GM23338 (cell line): Measurements from ENCODE around the gene NDOR1.

Source experiments
- CREB1 ChIP-seq: fragments of 250-450 bp; sonication (Bioruptor Pico); IDR thresholded peaks from 2 replicates; pipeline ENCODE4 v1.5.0; 2020; ENCODE audit warnings: low read depth, mild to moderate bottlenecking, moderate library complexity
- EZH2 ChIP-seq: fragments of 200-600 bp; sonication (generic); IDR thresholded peaks from one replicate; pipeline ENCODE4 v1.8.0; 2017; ENCODE audit warnings: antibody characterized with exemption, mild to moderate bottlenecking, low read depth; ENCODE audit not compliant: unreplicated experiment
- EZH2phosphoT487 ChIP-seq: fragments of 200-600 bp; sonication (generic); IDR thresholded peaks from one replicate; pipeline ENCODE4 v1.8.1; 2018; ENCODE audit warnings: antibody characterized with exemption; ENCODE audit not compliant: unreplicated experiment
- JUNB ChIP-seq: IDR thresholded peaks from one replicate; pipeline ENCODE4 v1.6.1; 2016; ENCODE audit warnings: antibody characterized with exemption; ENCODE audit not compliant: unreplicated experiment
- POLR2AphosphoS5 ChIP-seq: IDR thresholded peaks from 2 replicates; pipeline ENCODE4 v1.6.1; 2016; ENCODE audit warnings: antibody characterized with exemption, low read depth
- STAT1 ChIP-seq: IDR thresholded peaks from one replicate; pipeline ENCODE4 v1.6.1; 2016; ENCODE audit warnings: antibody characterized with exemption; ENCODE audit not compliant: unreplicated experiment
- TF ChIP-seq, protein P1 (sequence below), 2 experiments: fragments of 200-600 bp in 1 of 2; sonication (generic) in 1 of 2; conservative IDR thresholded peaks; 2 replicates each; pipeline versions ENCODE4 v1.5.1 to v1.6.1; 2016 to 2017; ENCODE audit warnings: antibody characterized with exemption in 2 of 2, low read depth in 2 of 2, mild to moderate bottlenecking in 2 of 2, moderate library complexity in 1 of 2
- TF ChIP-seq, protein P2 (sequence below): IDR thresholded peaks from one replicate; pipeline ENCODE4 v1.6.1; 2018; ENCODE audit warnings: antibody characterized with exemption; ENCODE audit not compliant: unreplicated experiment

DNA sequence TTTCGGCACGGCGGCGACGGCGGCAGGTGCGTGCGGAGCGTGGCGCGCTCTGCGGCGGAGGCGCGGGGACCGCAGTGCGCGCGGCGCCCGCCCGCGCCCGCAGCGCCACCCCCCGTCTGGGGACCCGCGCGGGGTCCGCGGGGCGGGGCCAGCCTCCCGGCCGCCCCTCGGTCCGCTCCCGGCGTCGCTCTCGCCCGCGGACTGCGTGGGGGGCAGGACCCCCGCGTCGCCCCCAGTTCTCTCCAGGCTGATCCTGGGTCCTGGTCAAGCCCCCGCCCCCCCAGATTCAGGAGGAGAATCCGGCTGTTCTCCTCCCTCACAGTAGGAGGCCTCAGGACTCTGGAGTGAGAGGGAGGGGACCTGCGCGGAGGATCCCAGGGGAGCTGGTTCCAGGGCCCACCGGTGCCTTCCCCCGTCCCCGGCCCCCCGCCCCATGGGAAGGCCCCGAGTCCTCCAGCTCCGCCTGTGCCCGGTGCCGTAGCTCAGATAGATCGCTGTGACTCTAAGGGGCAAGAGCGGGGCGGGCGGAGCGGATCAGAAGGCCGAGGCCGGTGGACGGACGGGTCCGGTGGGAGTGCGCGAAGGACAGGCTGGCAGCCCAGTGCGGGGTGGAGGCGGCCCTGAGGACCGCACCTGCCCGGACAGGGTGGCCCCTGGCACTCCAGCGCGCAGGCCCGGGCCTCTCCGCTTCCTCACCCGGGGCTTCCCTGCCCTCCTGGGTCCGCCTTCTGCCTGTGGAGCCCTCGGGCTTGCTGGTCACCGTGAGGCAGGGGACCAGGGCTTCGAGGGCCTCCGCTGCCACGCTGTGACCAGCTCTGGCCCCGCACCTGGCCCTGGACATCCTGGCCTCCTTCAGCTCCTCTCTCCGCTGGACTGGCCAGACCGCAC lies 16.9 kb downstream of the NDOR1 start, which contains the start of gene RNF208:
- TF ChIP-seq, protein P1, sequence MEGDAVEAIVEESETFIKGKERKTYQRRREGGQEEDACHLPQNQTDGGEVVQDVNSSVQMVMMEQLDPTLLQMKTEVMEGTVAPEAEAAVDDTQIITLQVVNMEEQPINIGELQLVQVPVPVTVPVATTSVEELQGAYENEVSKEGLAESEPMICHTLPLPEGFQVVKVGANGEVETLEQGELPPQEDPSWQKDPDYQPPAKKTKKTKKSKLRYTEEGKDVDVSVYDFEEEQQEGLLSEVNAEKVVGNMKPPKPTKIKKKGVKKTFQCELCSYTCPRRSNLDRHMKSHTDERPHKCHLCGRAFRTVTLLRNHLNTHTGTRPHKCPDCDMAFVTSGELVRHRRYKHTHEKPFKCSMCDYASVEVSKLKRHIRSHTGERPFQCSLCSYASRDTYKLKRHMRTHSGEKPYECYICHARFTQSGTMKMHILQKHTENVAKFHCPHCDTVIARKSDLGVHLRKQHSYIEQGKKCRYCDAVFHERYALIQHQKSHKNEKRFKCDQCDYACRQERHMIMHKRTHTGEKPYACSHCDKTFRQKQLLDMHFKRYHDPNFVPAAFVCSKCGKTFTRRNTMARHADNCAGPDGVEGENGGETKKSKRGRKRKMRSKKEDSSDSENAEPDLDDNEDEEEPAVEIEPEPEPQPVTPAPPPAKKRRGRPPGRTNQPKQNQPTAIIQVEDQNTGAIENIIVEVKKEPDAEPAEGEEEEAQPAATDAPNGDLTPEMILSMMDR (conservative IDR thresholded peaks at IDR 0.05; ENCODE audit: low read depth in 2 of 2) = no peak
- TF ChIP-seq EZH2 (no peak), POLR2AphosphoS5 (no peak; the same call in 1 of the 2 replicates), EZH2phosphoT487 (no peak), CREB1 (no peak), JUNB (no peak), STAT1 (no peak)
- TF ChIP-seq, protein P2, sequence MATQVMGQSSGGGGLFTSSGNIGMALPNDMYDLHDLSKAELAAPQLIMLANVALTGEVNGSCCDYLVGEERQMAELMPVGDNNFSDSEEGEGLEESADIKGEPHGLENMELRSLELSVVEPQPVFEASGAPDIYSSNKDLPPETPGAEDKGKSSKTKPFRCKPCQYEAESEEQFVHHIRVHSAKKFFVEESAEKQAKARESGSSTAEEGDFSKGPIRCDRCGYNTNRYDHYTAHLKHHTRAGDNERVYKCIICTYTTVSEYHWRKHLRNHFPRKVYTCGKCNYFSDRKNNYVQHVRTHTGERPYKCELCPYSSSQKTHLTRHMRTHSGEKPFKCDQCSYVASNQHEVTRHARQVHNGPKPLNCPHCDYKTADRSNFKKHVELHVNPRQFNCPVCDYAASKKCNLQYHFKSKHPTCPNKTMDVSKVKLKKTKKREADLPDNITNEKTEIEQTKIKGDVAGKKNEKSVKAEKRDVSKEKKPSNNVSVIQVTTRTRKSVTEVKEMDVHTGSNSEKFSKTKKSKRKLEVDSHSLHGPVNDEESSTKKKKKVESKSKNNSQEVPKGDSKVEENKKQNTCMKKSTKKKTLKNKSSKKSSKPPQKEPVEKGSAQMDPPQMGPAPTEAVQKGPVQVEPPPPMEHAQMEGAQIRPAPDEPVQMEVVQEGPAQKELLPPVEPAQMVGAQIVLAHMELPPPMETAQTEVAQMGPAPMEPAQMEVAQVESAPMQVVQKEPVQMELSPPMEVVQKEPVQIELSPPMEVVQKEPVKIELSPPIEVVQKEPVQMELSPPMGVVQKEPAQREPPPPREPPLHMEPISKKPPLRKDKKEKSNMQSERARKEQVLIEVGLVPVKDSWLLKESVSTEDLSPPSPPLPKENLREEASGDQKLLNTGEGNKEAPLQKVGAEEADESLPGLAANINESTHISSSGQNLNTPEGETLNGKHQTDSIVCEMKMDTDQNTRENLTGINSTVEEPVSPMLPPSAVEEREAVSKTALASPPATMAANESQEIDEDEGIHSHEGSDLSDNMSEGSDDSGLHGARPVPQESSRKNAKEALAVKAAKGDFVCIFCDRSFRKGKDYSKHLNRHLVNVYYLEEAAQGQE = no peak
